Measurements from ENCODE around the gene ADAMTS17.

Gene ADAMTS17

GRCh38 chr15:100277087-100277855 lies 64.5 kb downstream of the ADAMTS17 start:
- DNase-seq (ENCODE audit: low read depth in 2 of 2, low spot score in 1 of 2) = no peak

- DNase-seq (ENCODE audit: low read depth in 2 of 2, low spot score in 1 of 2) = no peak
These were observed 65.3 kb downstream of the ADAMTS17 start for GRCh38 chr15:100276506-100276905.

- DNase-seq (ENCODE audit: low read depth in 2 of 2, low spot score in 1 of 2) = no peak
These were observed 66.1 kb downstream of the ADAMTS17 start for GRCh38 chr15:100275641-100276040.

- DNase-seq (ENCODE audit: low read depth in 2 of 2, low spot score in 1 of 2) = no peak
These were observed 71.9 kb downstream of the ADAMTS17 start for GRCh38 chr15:100269831-100270230.

GRCh38 chr15:100266166-100266565 lies 75.6 kb downstream of the ADAMTS17 start:
- DNase-seq (ENCODE audit: low read depth in 2 of 2, low spot score in 1 of 2) = no peak

- DNase-seq (ENCODE audit: low read depth in 2 of 2, low spot score in 1 of 2) = no peak
These were observed 76.1 kb downstream of the ADAMTS17 start for GRCh38 chr15:100265641-100266035.

GRCh38 chr15:100264994-100265640 lies 76.7 kb downstream of the ADAMTS17 start:
- no peak for DNase-seq (ENCODE audit: low read depth in 2 of 2, low spot score in 1 of 2)

- no peak for DNase-seq (ENCODE audit: low read depth in 2 of 2, low spot score in 1 of 2)
These were observed 77.9 kb downstream of the ADAMTS17 start for GRCh38 chr15:100263721-100264455.

GRCh38 chr15:100263031-100263430 lies 78.7 kb downstream of the ADAMTS17 start:
- no peak for DNase-seq (ENCODE audit: low read depth in 2 of 2, low spot score in 1 of 2)

- DNase-seq (ENCODE audit: low read depth in 2 of 2, low spot score in 1 of 2) = no peak
These were observed 80.2 kb downstream of the ADAMTS17 start for GRCh38 chr15:100261302-100262240.

GRCh38 chr15:100259266-100259665 lies 82.5 kb downstream of the ADAMTS17 start:
- no peak for DNase-seq (ENCODE audit: low read depth in 2 of 2, low spot score in 1 of 2)

- DNase-seq (ENCODE audit: low read depth in 2 of 2, low spot score in 1 of 2) = no peak
These were observed 84.7 kb downstream of the ADAMTS17 start for GRCh38 chr15:100256970-100257650.

GRCh38 chr15:100256101-100256969 lies 85.4 kb downstream of the ADAMTS17 start:
- DNase-seq (ENCODE audit: low read depth in 2 of 2, low spot score in 1 of 2) = no peak

- no peak for DNase-seq (ENCODE audit: low read depth in 2 of 2, low spot score in 1 of 2)
These were observed 86.1 kb downstream of the ADAMTS17 start for GRCh38 chr15:100255644-100256043.

- DNase-seq (ENCODE audit: low read depth in 2 of 2, low spot score in 1 of 2) = no peak
These were observed 87.1 kb downstream of the ADAMTS17 start for GRCh38 chr15:100254691-100255090.

GRCh38 chr15:100254285-100254684 lies 87.5 kb downstream of the ADAMTS17 start:
- no peak for DNase-seq (ENCODE audit: low read depth in 2 of 2, low spot score in 1 of 2)

- DNase-seq (ENCODE audit: low read depth in 2 of 2, low spot score in 1 of 2) = no peak
These were observed 88.1 kb downstream of the ADAMTS17 start for GRCh38 chr15:100253640-100254039.

- no peak for DNase-seq (ENCODE audit: low read depth in 2 of 2, low spot score in 1 of 2)
These were observed 88.9 kb downstream of the ADAMTS17 start for GRCh38 chr15:100252779-100253417.

GRCh38 chr15:100252359-100252758 lies 89.4 kb downstream of the ADAMTS17 start:
- no peak for DNase-seq (ENCODE audit: low read depth in 2 of 2, low spot score in 1 of 2)

Measured in stimulated activated CD8-positive, alpha-beta memory T cell treated with anti-CD3 and anti-CD28 coated beads, Interleukin-4, amount 100 ng/mL, for 1 hour (primary cell).